Measurements from ENCODE around the gene KRTAP5-7. TPM values are rescaled to one million over a fixed set of nuclear protein-coding genes. Genes with fewer than 3 reads are reported as not detected.

The KRTAP5-7 gene
- total RNA-seq, 1 donor from 2014 or later: not detected

GRCh38 chr11:71495286-71496230 is 31.5 kb upstream of the KRTAP5-7 start:
- Mint-ChIP-seq H3K27me3 (ENCODE audit: low read depth, unreplicated experiment) (no peaks in the 10 kb centered on the region), H3K4me3 (ENCODE audit: unreplicated experiment) (no peak overlapping the region), H3K9me3 (ENCODE audit: unreplicated experiment) (peaks cover 4% of the 10 kb centered on the region), H3K27ac (ENCODE audit: unreplicated experiment) (no peak overlapping the region), H3K4me1 (ENCODE audit: low read depth, unreplicated experiment) (no peaks in the 10 kb centered on the region), H3K36me3 (ENCODE audit: low read depth, unreplicated experiment) (peaks cover 58% of the 10 kb centered on the region)
- no peak overlapping the region for H3K9ac ChIP-seq (ENCODE audit: low read length)
- no peaks in the 10 kb centered on the region for H3K27me3 ChIP-seq (ENCODE audit: insufficient read depth, low read length)
- TF ChIP-seq EZH2 (IDR thresholded peaks at IDR 0.05; ENCODE audit: insufficient read depth, low read length) (no peak), CTCF (IDR thresholded peaks at IDR 0.05; ENCODE audit: insufficient read depth, low read depth, low read length) (no peak)
- no peak overlapping the region for H2AFZ ChIP-seq (ENCODE audit: low read depth, low read length)
- H4K20me1 ChIP-seq (ENCODE audit: insufficient read depth, low read length): peaks cover 3% of the 10 kb centered on the region
- H3K4me3 ChIP-seq (ENCODE audit: insufficient read depth, low read depth, low read length): no peak overlapping the region
- no peaks in the 10 kb centered on the region for H3K79me2 ChIP-seq (ENCODE audit: insufficient read depth, low read length)
- FAIRE-seq (no peak), DNase-seq (ENCODE audit: low read depth) (no peak)
- no peaks in the 10 kb centered on the region for H3K4me1 ChIP-seq (ENCODE audit: insufficient read depth, low read length)
- H3K4me2 ChIP-seq (ENCODE audit: low read length): no peak overlapping the region
- H3K9me3 ChIP-seq (ENCODE audit: insufficient read depth, low read depth, low read length): no peaks in the 10 kb centered on the region
- H3K36me3 ChIP-seq (ENCODE audit: insufficient read depth, low read length): peaks cover 15% of the 10 kb centered on the region
- H3K27ac ChIP-seq (ENCODE audit: low read depth, low read length): no peak overlapping the region

- no peaks in the 10 kb centered on the region for H3K27me3 ChIP-seq (ENCODE audit: insufficient read depth, low read length)
- no peak overlapping the region for H3K4me3 Mint-ChIP-seq (ENCODE audit: unreplicated experiment)
- peaks cover 2% of the 10 kb centered on the region for H3K9me3 Mint-ChIP-seq (ENCODE audit: unreplicated experiment)
- H3K27ac Mint-ChIP-seq (ENCODE audit: unreplicated experiment): no peak overlapping the region
- H4K20me1 ChIP-seq (ENCODE audit: insufficient read depth, low read length): peaks cover 3% of the 10 kb centered on the region
- H3K36me3 Mint-ChIP-seq (ENCODE audit: low read depth, unreplicated experiment): peaks cover 55% of the 10 kb centered on the region
- H3K27ac ChIP-seq (ENCODE audit: low read depth, low read length): no peak overlapping the region
- no peaks in the 10 kb centered on the region for H3K27me3 Mint-ChIP-seq (ENCODE audit: low read depth, unreplicated experiment)
- no peaks in the 10 kb centered on the region for H3K9me3 ChIP-seq (ENCODE audit: insufficient read depth, low read depth, low read length)
- no peak overlapping the region for H2AFZ ChIP-seq (ENCODE audit: low read depth, low read length)
- H3K4me1 Mint-ChIP-seq (ENCODE audit: low read depth, unreplicated experiment): no peaks in the 10 kb centered on the region
- TF ChIP-seq CTCF (IDR thresholded peaks at IDR 0.05; ENCODE audit: insufficient read depth, low read depth, low read length) (no peak), EZH2 (IDR thresholded peaks at IDR 0.05; ENCODE audit: insufficient read depth, low read length) (no peak)
- H3K4me1 ChIP-seq (ENCODE audit: insufficient read depth, low read length): no peaks in the 10 kb centered on the region
- H3K4me2 ChIP-seq (ENCODE audit: low read length): no peak overlapping the region
- no peak overlapping the region for H3K4me3 ChIP-seq (ENCODE audit: insufficient read depth, low read depth, low read length)
- no peak overlapping the region for H3K9ac ChIP-seq (ENCODE audit: low read length)
- FAIRE-seq: no peak
- peaks cover 15% of the 10 kb centered on the region for H3K36me3 ChIP-seq (ENCODE audit: insufficient read depth, low read length)
- no peak for DNase-seq (ENCODE audit: low read depth)
- no peaks in the 10 kb centered on the region for H3K79me2 ChIP-seq (ENCODE audit: insufficient read depth, low read length)
Observed at GRCh38 chr11:71496421-71496820, 30.6 kb upstream of the KRTAP5-7 start.

- FAIRE-seq: no peak
- Mint-ChIP-seq H3K9me3 (ENCODE audit: unreplicated experiment) (peaks cover 2% of the 10 kb centered on the region), H3K27me3 (ENCODE audit: low read depth, unreplicated experiment) (no peaks in the 10 kb centered on the region), H3K36me3 (ENCODE audit: low read depth, unreplicated experiment) (peaks cover 47% of the 10 kb centered on the region), H3K4me1 (ENCODE audit: low read depth, unreplicated experiment) (no peaks in the 10 kb centered on the region), H3K27ac (ENCODE audit: unreplicated experiment) (no peak overlapping the region), H3K4me3 (ENCODE audit: unreplicated experiment) (no peak overlapping the region)
- H3K27me3 ChIP-seq (ENCODE audit: insufficient read depth, low read length): no peaks in the 10 kb centered on the region
- H2AFZ ChIP-seq (ENCODE audit: low read depth, low read length): no peak overlapping the region
- H4K20me1 ChIP-seq (ENCODE audit: insufficient read depth, low read length): no peaks in the 10 kb centered on the region
- H3K36me3 ChIP-seq (ENCODE audit: insufficient read depth, low read length): peaks cover 15% of the 10 kb centered on the region
- H3K27ac ChIP-seq (ENCODE audit: low read depth, low read length): no peak overlapping the region
- no peak overlapping the region for H3K4me3 ChIP-seq (ENCODE audit: insufficient read depth, low read depth, low read length)
- DNase-seq (ENCODE audit: low read depth): no peak
- no peaks in the 10 kb centered on the region for H3K4me1 ChIP-seq (ENCODE audit: insufficient read depth, low read length)
- H3K9ac ChIP-seq (ENCODE audit: low read length): no peak overlapping the region
- TF ChIP-seq EZH2 (IDR thresholded peaks at IDR 0.05; ENCODE audit: insufficient read depth, low read length) (no peak), CTCF (IDR thresholded peaks at IDR 0.05; ENCODE audit: insufficient read depth, low read depth, low read length) (no peak)
- H3K4me2 ChIP-seq (ENCODE audit: low read length): no peak overlapping the region
- no peaks in the 10 kb centered on the region for H3K79me2 ChIP-seq (ENCODE audit: insufficient read depth, low read length)
- no peaks in the 10 kb centered on the region for H3K9me3 ChIP-seq (ENCODE audit: insufficient read depth, low read depth, low read length)
Observed at GRCh38 chr11:71498091-71498490, 29.0 kb upstream of the KRTAP5-7 start.
